Measurements from ENCODE around the gene NUDT16L1.

The NUDT16L1 gene

GRCh38 chr16:4698321-4699045 is 5.1 kb downstream of the NUDT16L1 start:
- DNase-seq = no peak
- Histone ChIP-seq H2AFZ (ENCODE audit: low read length) (no peak overlapping the region), H3K36me3 (replicated peaks; ENCODE audit: insufficient read depth, low read length) (no peaks in the 10 kb centered on the region), H3F3A (ENCODE audit: insufficient read depth, low read length) (no peaks in the 10 kb centered on the region), H3K4me1 (ENCODE audit: low read length) (no peaks in the 10 kb centered on the region), H3K9me2 (replicated peaks; ENCODE audit: insufficient read depth, low read length) (no peaks in the 10 kb centered on the region), H3K79me2 (ENCODE audit: low read length) (peaks cover 25% of the 10 kb centered on the region), H3K27me3 (replicated peaks; ENCODE audit: insufficient read depth, low read length) (no peaks in the 10 kb centered on the region), H3K9ac (ENCODE audit: low read length) (no peak overlapping the region), H3K9me3 (replicated peaks; ENCODE audit: insufficient read depth, low read length) (no peaks in the 10 kb centered on the region), H3K4me3 (ENCODE audit: low read length) (no peak overlapping the region), H4K20me1 (ENCODE audit: insufficient read depth, low read length) (no peaks in the 10 kb centered on the region), H3K27ac (ENCODE audit: low read length) (no peak overlapping the region), H3K4me2 (ENCODE audit: low read depth, low read length) (no peak overlapping the region)
- TF ChIP-seq EZH2 (optimal IDR thresholded peaks at IDR 0.05; ENCODE audit: low read depth, low read length) = no peak

DNA sequence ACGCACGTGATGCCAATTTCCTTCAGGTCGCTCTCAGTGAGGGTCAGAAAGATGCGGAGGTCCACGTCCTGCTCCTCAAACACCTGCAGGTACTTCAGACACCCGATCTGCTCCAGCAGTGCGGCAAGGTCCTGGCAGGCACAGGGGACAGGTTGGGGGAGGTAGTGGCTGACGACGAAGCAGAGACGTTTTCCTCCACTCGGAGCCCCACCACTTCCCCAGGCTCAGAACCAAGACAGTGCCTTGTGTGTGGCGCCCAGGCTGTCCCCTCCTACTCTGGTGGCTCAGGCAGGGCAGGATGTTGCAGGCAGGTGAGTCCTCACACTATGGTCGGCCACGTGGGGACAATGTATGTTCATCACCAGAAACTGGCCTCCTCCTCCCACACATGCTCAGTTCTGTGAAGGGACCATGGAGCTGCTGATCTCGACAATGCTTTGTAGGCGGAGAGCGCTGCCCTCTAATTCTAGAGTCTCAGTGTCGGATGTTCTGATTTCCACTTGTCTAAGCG is 5.7 kb downstream of the NUDT16L1 start:
- no peaks in the 10 kb centered on the region for H3K36me3 ChIP-seq (replicated peaks; ENCODE audit: insufficient read depth, low read length)
- no peak overlapping the region for H3K4me2 ChIP-seq (ENCODE audit: low read depth, low read length)
- no peak overlapping the region for H3K4me3 ChIP-seq (ENCODE audit: low read length)
- H3K9me2 ChIP-seq (replicated peaks; ENCODE audit: insufficient read depth, low read length) = no peaks in the 10 kb centered on the region
- peaks cover 20% of the 10 kb centered on the region for H3K79me2 ChIP-seq (ENCODE audit: low read length)
- H4K20me1 ChIP-seq (ENCODE audit: insufficient read depth, low read length) = no peaks in the 10 kb centered on the region
- no peaks in the 10 kb centered on the region for H3K4me1 ChIP-seq (ENCODE audit: low read length)
- H3K9me3 ChIP-seq (replicated peaks; ENCODE audit: insufficient read depth, low read length) = no peaks in the 10 kb centered on the region
- TF ChIP-seq EZH2 (optimal IDR thresholded peaks at IDR 0.05; ENCODE audit: low read depth, low read length) (no peak), EZH2phosphoT487 (IDR thresholded peaks at IDR 0.05; ENCODE audit: low read length) (no peak)
- TF ChIP-seq, protein P1, sequence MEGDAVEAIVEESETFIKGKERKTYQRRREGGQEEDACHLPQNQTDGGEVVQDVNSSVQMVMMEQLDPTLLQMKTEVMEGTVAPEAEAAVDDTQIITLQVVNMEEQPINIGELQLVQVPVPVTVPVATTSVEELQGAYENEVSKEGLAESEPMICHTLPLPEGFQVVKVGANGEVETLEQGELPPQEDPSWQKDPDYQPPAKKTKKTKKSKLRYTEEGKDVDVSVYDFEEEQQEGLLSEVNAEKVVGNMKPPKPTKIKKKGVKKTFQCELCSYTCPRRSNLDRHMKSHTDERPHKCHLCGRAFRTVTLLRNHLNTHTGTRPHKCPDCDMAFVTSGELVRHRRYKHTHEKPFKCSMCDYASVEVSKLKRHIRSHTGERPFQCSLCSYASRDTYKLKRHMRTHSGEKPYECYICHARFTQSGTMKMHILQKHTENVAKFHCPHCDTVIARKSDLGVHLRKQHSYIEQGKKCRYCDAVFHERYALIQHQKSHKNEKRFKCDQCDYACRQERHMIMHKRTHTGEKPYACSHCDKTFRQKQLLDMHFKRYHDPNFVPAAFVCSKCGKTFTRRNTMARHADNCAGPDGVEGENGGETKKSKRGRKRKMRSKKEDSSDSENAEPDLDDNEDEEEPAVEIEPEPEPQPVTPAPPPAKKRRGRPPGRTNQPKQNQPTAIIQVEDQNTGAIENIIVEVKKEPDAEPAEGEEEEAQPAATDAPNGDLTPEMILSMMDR (IDR thresholded peaks at IDR 0.05; ENCODE audit: low read length) = no peak
- H3K9ac ChIP-seq (ENCODE audit: low read length) = no peak overlapping the region
- DNase-seq = no peak
- H2AFZ ChIP-seq (ENCODE audit: low read length) = no peak overlapping the region
- H3K27ac ChIP-seq (ENCODE audit: low read length) = no peak overlapping the region
- H3K27me3 ChIP-seq (replicated peaks; ENCODE audit: insufficient read depth, low read length) = no peaks in the 10 kb centered on the region
- no peaks in the 10 kb centered on the region for H3F3A ChIP-seq (ENCODE audit: insufficient read depth, low read length)

DNA sequence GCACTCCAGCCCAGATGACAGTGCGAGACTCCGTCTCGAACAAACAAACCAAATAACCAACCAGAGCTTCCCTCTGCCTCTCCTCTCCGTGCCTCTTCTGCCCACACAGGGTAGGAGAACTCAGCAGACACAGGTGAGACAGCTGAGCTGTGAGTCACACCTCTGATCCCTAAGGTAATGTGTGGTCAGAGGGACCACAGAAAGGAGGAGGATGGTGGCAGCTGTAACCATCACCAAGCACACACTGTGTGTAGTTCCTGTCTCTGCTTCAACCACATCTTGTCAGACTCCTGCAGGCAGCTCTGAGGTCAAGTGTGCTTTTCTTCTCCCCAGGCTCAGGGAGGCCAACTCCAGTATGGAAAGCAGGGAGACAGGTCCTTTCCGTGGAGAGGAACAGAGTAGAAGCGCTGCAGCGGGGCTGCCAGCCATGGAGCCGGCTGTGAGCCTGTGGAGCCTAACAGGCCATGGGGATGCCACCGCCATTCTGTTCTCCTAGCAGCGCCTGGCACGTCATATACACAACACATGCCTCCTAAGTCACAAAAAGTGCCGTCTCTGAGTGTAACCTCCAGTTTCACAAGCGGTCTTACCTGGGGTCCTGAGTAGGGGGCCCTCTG is 7.1 kb downstream of the NUDT16L1 start:
- no peak for TF ChIP-seq EZH2phosphoT487 (IDR thresholded peaks at IDR 0.05; ENCODE audit: low read length)
- TF ChIP-seq, protein P1 (IDR thresholded peaks at IDR 0.05; ENCODE audit: low read length) = no peak
- no peak for TF ChIP-seq EZH2 (optimal IDR thresholded peaks at IDR 0.05; ENCODE audit: low read depth, low read length)
- Histone ChIP-seq H3K79me2 (ENCODE audit: low read length) (peaks cover 6% of the 10 kb centered on the region), H4K20me1 (ENCODE audit: insufficient read depth, low read length) (no peaks in the 10 kb centered on the region), H3K27me3 (replicated peaks; ENCODE audit: insufficient read depth, low read length) (no peaks in the 10 kb centered on the region), H3K27ac (ENCODE audit: low read length) (no peak overlapping the region), H3F3A (ENCODE audit: insufficient read depth, low read length) (no peaks in the 10 kb centered on the region), H3K9ac (ENCODE audit: low read length) (no peak overlapping the region), H3K4me3 (ENCODE audit: low read length) (no peak overlapping the region), H3K4me1 (ENCODE audit: low read length) (no peaks in the 10 kb centered on the region), H2AFZ (ENCODE audit: low read length) (no peak overlapping the region), H3K9me2 (replicated peaks; ENCODE audit: insufficient read depth, low read length) (no peaks in the 10 kb centered on the region), H3K9me3 (replicated peaks; ENCODE audit: insufficient read depth, low read length) (no peaks in the 10 kb centered on the region), H3K4me2 (ENCODE audit: low read depth, low read length) (no peak overlapping the region), H3K36me3 (replicated peaks; ENCODE audit: insufficient read depth, low read length) (no peaks in the 10 kb centered on the region)
- DNase-seq = no peak
